Measurements from ENCODE around the gene CALM3.

The CALM3 gene

GRCh38 chr19:46634656-46635218 lies 33.6 kb downstream of the CALM3 start:
- peak in 1 of 56 donors; percentile 72 for DNase-seq

GRCh38 chr19:46635920-46636761 lies 35.0 kb downstream of the CALM3 start, which contains the start of gene GNG8:
TSS of gene GNG8 (minus strand) at chr19:46636202. CDS start at chr19:46634682, 1,520 bp downstream.
- DNase-seq, result peak in 5 of 56 donors; percentile 13 to 53 (median 19)

- peak in 30 of 56 donors; percentile 11 to 73 (median 32) for DNase-seq
Measured at GRCh38 chr19:46637224-46637623, 36.1 kb downstream of the CALM3 start.

GRCh38 chr19:46639358-46640182 lies 38.4 kb downstream of the CALM3 start:
- DNase-seq, result peak in 14 of 56 donors; percentile 13 to 62 (median 30)

GRCh38 chr19:46640656-46641055 lies 39.5 kb downstream of the CALM3 start:
- DNase-seq, result no peak

- DNase-seq, result no peak
Measured at GRCh38 chr19:46644720-46645119, 43.6 kb downstream of the CALM3 start.

GRCh38 chr19:46646402-46646801 lies 45.3 kb downstream of the CALM3 start:
- no peak for DNase-seq

- DNase-seq, result no peak
Measured at GRCh38 chr19:46648060-46648960, 47.2 kb downstream of the CALM3 start.

GRCh38 chr19:46648961-46649960 lies 48.1 kb downstream of the CALM3 start:
- DNase-seq, result no peak

GRCh38 chr19:46650445-46650844 lies 49.3 kb downstream of the CALM3 start:
- no peak for DNase-seq

GRCh38 chr19:46654621-46655152 lies 53.6 kb downstream of the CALM3 start:
- peak in 54 of 56 donors; percentile 11 to 90 (median 73) for DNase-seq

GRCh38 chr19:46656541-46656940 lies 55.4 kb downstream of the CALM3 start:
- DNase-seq, result peak in 1 of 56 donors; percentile 8

- peak in 50 of 56 donors; percentile 6 to 70 (median 44) for DNase-seq
Measured at GRCh38 chr19:46659151-46660007, 58.2 kb downstream of the CALM3 start.

- peak in 40 of 56 donors; percentile 12 to 61 (median 42) for DNase-seq
Measured at GRCh38 chr19:46660008-46660517, 58.9 kb downstream of the CALM3 start.

Measured in nucleus accumbens (tissue), 56 donors.